Neural cell (in vitro differentiated cells): ENCODE measurements around the gene FNDC8. TPM values are rescaled to one million over a fixed set of nuclear protein-coding genes. Genes with fewer than 3 reads are reported as not detected.

ENCODE experiments used
- H2AFZ ChIP-seq: fragments of 200-600, 300-800 bp; sonication (generic), shearing (Covaris generic); 2 replicates; pipeline ENCODE4 v1.6.0; 2014; ENCODE audit warnings: low read depth, mild to moderate bottlenecking, antibody characterized with exemption, low read length, moderate library complexity
- H3F3A ChIP-seq: fragments of 200-600 bp; shearing (Covaris generic); 2 replicates; pipeline ENCODE4 v1.6.1; 2016; ENCODE audit warnings: mild to moderate bottlenecking, moderate library complexity, mixed read lengths, antibody characterized with exemption, low read length; ENCODE audit not compliant: insufficient read depth, poor library complexity, severe bottlenecking
- H3K27ac ChIP-seq: fragments of 200-600, 300-800 bp; sonication (generic), shearing (Covaris generic); 2 replicates; pipeline ENCODE4 v1.5.1; 2014; ENCODE audit warnings: mild to moderate bottlenecking, low read length, moderate library complexity
- H3K27me3 ChIP-seq: fragments of 300-800, 200-600 bp; sonication (generic), shearing (Covaris generic); 2 replicates; pipeline ENCODE4 v1.6.0; 2014; ENCODE audit warnings: mild to moderate bottlenecking, low read depth, low read length, moderate library complexity; ENCODE audit not compliant: insufficient read depth
- H3K36me3 ChIP-seq: fragments of 300-800, 200-600 bp; sonication (generic), shearing (Covaris generic); 2 replicates; pipeline ENCODE4 v1.5.1; 2014; ENCODE audit warnings: mild to moderate bottlenecking, antibody characterized with exemption, low read length, moderate library complexity; ENCODE audit not compliant: insufficient read depth
- H3K4me2 ChIP-seq: fragments of 300-800, 200-600 bp; sonication (generic), shearing (Covaris generic); 2 replicates; pipeline ENCODE4 v1.6.0; 2014; ENCODE audit warnings: mild to moderate bottlenecking, low read length
- H3K4me3 ChIP-seq: fragments of 300-800, 200-600 bp; sonication (generic), shearing (Covaris generic); 2 replicates; pipeline ENCODE4 v1.5.1; 2014; ENCODE audit warnings: mild to moderate bottlenecking, low read length, moderate library complexity
- H3K79me2 ChIP-seq: fragments of 200-600 bp; shearing (Covaris generic); replicated peaks from 2 replicates; pipeline ENCODE4 v1.6.0; 2014; ENCODE audit warnings: mild to moderate bottlenecking, low read length, moderate library complexity; ENCODE audit not compliant: insufficient read depth
- H3K9ac ChIP-seq: fragments of 300-800, 200-600 bp; sonication (generic), shearing (Covaris generic); 2 replicates; pipeline ENCODE4 v1.6.1; 2016; ENCODE audit warnings: mild to moderate bottlenecking, low read length, mixed read lengths
- H3K9me2 ChIP-seq: fragments of 200-600 bp; shearing (Covaris generic); 2 replicates; pipeline ENCODE4 v1.6.1; 2016; ENCODE audit warnings: mild to moderate bottlenecking, low read length, mixed read lengths; ENCODE audit not compliant: insufficient read depth
- H3K9me3 ChIP-seq: fragments of 200-600, 300-800 bp; sonication (generic), shearing (Covaris generic); 2 replicates; pipeline ENCODE4 v1.6.1; 2016; ENCODE audit warnings: mild to moderate bottlenecking, mixed run types, low read length, moderate library complexity, mixed read lengths
- H4K20me1 ChIP-seq: fragments of 200-600 bp; shearing (Covaris generic); 2 replicates; pipeline ENCODE4 v1.6.1; 2016; ENCODE audit warnings: mild to moderate bottlenecking, mixed run types; ENCODE audit not compliant: insufficient read depth
- EP300 ChIP-seq: fragments of 450-650 bp; conservative IDR thresholded peaks from 2 replicates; pipeline ENCODE4 v1.6.1; 2014; ENCODE audit warnings: antibody characterized with exemption, mild to moderate bottlenecking, moderate library complexity; ENCODE audit not compliant: poor library complexity, severe bottlenecking
- EZH2 ChIP-seq: fragments of 200-600, 300-800 bp; shearing (Covaris generic), sonication (generic); IDR thresholded peaks from 2 replicates; pipeline ENCODE4 v1.6.1; 2014; ENCODE audit warnings: antibody characterized with exemption, low read length, borderline replicate concordance, mild to moderate bottlenecking; ENCODE audit not compliant: insufficient read depth, poor library complexity, severe bottlenecking
- MXI1 ChIP-seq: fragments of 450-650 bp; conservative IDR thresholded peaks from 2 replicates; pipeline ENCODE4 v1.6.1; 2014; ENCODE audit warnings: antibody characterized with exemption, mild to moderate bottlenecking; ENCODE audit not compliant: poor library complexity, severe bottlenecking
- POLR2AphosphoS5 ChIP-seq: IDR thresholded peaks from 2 replicates; pipeline ENCODE4 v1.6.1; 2012
- RAD21 ChIP-seq: fragments of 450-650 bp; conservative IDR thresholded peaks from 2 replicates; pipeline ENCODE4 v1.6.1; 2014; ENCODE audit warnings: antibody characterized with exemption, mild to moderate bottlenecking, moderate library complexity
- SMC3 ChIP-seq: fragments of 450-650 bp; conservative IDR thresholded peaks from 2 replicates; pipeline ENCODE4 v1.6.1; 2014; ENCODE audit warnings: antibody characterized with exemption, mild to moderate bottlenecking, moderate library complexity; ENCODE audit not compliant: poor library complexity
- TAF1 ChIP-seq: IDR thresholded peaks from 2 replicates; pipeline ENCODE4 v1.6.1; 2012; ENCODE audit warnings: low read depth
- polyA plus RNA-seq: library from polyadenylated mRNA; depleted of rRNA; stranded (reverse); fragments of >200 nt; gene quantifications from 2 replicates; pipeline ENCODE4 v1.2.3, GENCODE V29; 2014
- TF ChIP-seq, protein P1 (sequence below): fragments of 450-650 bp; IDR thresholded peaks from 2 replicates; pipeline ENCODE4 v1.5.1; 2014; ENCODE audit warnings: antibody characterized with exemption, mild to moderate bottlenecking, moderate library complexity; ENCODE audit not compliant: poor library complexity, severe bottlenecking
- TF ChIP-seq, protein P2 (sequence below): IDR thresholded peaks from 2 replicates; pipeline ENCODE4 v1.6.1; 2012; ENCODE audit warnings: borderline replicate concordance

Gene FNDC8
- polyA plus RNA-seq, 1 donor from 2014 or later, result not detected

DNA sequence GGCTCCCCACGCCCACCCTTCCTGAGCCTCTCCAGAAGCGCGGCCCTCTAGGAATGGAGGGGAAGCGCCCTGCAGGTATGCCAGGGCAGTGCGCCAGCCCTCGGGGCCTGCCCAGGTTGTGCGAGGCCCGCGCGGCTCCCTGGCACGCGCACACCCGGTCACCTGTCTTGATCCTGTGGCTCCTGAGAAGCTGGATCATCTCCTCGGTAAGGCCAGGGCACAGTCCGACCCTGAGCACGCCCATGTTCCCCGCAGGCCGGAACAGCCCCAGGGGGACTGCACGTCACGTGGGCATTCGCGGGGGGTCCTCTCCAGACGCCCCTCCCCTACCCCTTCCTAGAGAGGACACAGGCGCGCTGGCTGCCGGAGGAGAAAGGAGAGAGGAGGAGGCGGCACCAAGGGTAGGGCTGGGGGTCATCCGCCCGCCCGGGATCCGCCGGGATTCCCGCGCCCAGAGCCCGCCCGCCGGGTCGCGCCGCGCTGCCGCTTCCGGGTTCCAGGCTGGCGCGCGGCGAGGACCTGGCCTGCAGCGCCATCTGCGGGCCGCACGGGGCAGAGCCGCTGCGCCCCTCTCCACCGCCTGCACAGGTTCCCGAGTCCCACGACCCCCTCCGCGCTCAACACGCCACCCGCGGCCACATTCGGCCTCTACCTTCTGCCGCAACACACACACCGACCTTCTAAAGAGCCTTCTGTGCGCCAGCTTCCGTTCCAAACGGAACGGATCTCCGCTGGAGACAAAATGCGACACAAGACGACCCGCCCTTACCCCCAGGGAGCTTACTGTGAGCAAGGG is 1.8 kb upstream of the FNDC8 start, which contains the start of gene RAD51D:
Gene RAD51D, minus strand, starts transcription at position 491 of the 796 bp plus-strand sequence. Its CDS starts 247 bp downstream, at position 244.
- peak; percentile 97 for TF ChIP-seq SMC3
- TF ChIP-seq, protein P1, sequence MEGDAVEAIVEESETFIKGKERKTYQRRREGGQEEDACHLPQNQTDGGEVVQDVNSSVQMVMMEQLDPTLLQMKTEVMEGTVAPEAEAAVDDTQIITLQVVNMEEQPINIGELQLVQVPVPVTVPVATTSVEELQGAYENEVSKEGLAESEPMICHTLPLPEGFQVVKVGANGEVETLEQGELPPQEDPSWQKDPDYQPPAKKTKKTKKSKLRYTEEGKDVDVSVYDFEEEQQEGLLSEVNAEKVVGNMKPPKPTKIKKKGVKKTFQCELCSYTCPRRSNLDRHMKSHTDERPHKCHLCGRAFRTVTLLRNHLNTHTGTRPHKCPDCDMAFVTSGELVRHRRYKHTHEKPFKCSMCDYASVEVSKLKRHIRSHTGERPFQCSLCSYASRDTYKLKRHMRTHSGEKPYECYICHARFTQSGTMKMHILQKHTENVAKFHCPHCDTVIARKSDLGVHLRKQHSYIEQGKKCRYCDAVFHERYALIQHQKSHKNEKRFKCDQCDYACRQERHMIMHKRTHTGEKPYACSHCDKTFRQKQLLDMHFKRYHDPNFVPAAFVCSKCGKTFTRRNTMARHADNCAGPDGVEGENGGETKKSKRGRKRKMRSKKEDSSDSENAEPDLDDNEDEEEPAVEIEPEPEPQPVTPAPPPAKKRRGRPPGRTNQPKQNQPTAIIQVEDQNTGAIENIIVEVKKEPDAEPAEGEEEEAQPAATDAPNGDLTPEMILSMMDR, result peak; percentile 99
- TF ChIP-seq EP300, result peak; percentile 59
- TF ChIP-seq, protein P2, sequence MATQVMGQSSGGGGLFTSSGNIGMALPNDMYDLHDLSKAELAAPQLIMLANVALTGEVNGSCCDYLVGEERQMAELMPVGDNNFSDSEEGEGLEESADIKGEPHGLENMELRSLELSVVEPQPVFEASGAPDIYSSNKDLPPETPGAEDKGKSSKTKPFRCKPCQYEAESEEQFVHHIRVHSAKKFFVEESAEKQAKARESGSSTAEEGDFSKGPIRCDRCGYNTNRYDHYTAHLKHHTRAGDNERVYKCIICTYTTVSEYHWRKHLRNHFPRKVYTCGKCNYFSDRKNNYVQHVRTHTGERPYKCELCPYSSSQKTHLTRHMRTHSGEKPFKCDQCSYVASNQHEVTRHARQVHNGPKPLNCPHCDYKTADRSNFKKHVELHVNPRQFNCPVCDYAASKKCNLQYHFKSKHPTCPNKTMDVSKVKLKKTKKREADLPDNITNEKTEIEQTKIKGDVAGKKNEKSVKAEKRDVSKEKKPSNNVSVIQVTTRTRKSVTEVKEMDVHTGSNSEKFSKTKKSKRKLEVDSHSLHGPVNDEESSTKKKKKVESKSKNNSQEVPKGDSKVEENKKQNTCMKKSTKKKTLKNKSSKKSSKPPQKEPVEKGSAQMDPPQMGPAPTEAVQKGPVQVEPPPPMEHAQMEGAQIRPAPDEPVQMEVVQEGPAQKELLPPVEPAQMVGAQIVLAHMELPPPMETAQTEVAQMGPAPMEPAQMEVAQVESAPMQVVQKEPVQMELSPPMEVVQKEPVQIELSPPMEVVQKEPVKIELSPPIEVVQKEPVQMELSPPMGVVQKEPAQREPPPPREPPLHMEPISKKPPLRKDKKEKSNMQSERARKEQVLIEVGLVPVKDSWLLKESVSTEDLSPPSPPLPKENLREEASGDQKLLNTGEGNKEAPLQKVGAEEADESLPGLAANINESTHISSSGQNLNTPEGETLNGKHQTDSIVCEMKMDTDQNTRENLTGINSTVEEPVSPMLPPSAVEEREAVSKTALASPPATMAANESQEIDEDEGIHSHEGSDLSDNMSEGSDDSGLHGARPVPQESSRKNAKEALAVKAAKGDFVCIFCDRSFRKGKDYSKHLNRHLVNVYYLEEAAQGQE, result peak; percentile 17
- no peak for TF ChIP-seq EZH2
- TF ChIP-seq RAD21, result peak; percentile 95
- TF ChIP-seq POLR2AphosphoS5, result peak; percentile 15
- TF ChIP-seq MXI1, result peak; percentile 91
- TF ChIP-seq TAF1, result peak; percentile 17
- Histone ChIP-seq H3K27ac (peak within 1 kb of the TSS; percentile 28), H2AFZ (peak within 1 kb of the TSS; percentile 90)

DNA sequence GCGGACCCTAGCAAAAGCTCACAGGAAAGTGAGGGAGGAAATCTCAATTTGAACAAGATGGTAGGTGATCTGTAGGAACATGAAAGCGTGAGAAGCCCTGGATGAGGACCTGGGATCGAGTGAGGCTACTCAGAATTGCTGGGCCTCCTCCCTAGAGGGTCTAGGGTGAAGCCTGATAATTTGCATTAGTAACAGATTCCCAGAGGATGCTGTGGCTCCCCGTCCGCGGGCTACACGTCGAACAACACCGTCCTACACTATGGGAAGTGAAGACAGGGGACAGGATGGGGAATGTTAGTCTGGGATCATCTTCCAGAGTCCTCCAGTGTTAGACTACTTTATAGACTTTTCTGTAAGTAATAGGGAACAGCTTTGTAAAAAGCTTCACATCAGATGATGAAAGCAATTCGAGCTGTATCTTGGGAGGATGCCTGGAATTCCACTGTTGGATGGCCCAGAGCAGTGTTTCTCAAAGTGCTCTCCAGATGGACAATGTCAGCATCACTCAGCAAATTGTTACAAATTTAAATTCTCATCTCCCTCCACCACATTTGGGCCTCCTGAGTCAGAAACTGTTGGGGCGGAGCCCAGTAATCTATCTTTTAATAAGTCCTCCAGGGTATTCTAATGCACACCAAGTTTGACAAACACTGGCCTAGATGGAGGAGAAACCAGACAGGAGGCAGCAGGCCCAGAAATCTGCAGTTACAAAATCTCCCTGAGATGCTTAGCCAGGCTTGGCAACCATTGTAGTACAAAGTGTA is 6.5 kb downstream of the FNDC8 start:
- no peak overlapping the region for H3K27ac ChIP-seq
- no peaks in the 10 kb centered on the region for H3K27me3 ChIP-seq
- H3K9me3 ChIP-seq, result no peaks in the 10 kb centered on the region
- no peak overlapping the region for H3K4me2 ChIP-seq
- no peak overlapping the region for H3K9ac ChIP-seq
- no peaks in the 10 kb centered on the region for H3K79me2 ChIP-seq
- H3K4me3 ChIP-seq, result no peak overlapping the region
- no peaks in the 10 kb centered on the region for H3K36me3 ChIP-seq
- H3K9me2 ChIP-seq, result no peaks in the 10 kb centered on the region
- TF ChIP-seq, protein P2, result no peak
- TF ChIP-seq SMC3 (no peak), POLR2AphosphoS5 (no peak), MXI1 (no peak), EZH2 (no peak), RAD21 (no peak), EP300 (no peak), TAF1 (no peak)
- TF ChIP-seq, protein P1, result no peak
- no peaks in the 10 kb centered on the region for H3F3A ChIP-seq
- no peak overlapping the region for H2AFZ ChIP-seq
- H4K20me1 ChIP-seq, result no peaks in the 10 kb centered on the region

More for the DNA sequence above, 1.8 kb upstream of the FNDC8 start, which contains the start of gene RAD51D:
- no peaks in the 10 kb centered on the region for H4K20me1 ChIP-seq
- H3K27me3 ChIP-seq, result no peaks in the 10 kb centered on the region
- H3K4me3 ChIP-seq, result peak within 1 kb of the TSS; percentile 89
- no peaks in the 10 kb centered on the region for H3K36me3 ChIP-seq
- H3F3A ChIP-seq, result no peaks in the 10 kb centered on the region
- no peaks in the 10 kb centered on the region for H3K9me2 ChIP-seq
- H3K9ac ChIP-seq, result peak within 1 kb of the TSS; percentile 72
- H3K9me3 ChIP-seq, result no peaks in the 10 kb centered on the region
- H3K4me2 ChIP-seq, result peak within 1 kb of the TSS; percentile 78
- H3K79me2 ChIP-seq, result no peaks in the 10 kb centered on the region
